Thyroid gland (tissue), 4 donors: ENCODE measurements around the gene UPP1. TPM values are rescaled to one million over a fixed set of nuclear protein-coding genes. Genes with fewer than 3 reads are reported as not detected.

Experiments used
- DNase-seq, 2 donors: peaks; one replicate each; pipeline ENCODE4 v3.0.0-alpha.2; 2019
- H3K27ac ChIP-seq, 3 donors: fragments of 200-600 bp; sonication (generic); 1 replicate in 2 of 3; 2 replicates in 1 of 3; pipeline ENCODE4 v1.5.1; 2016 to 2019; ENCODE audit warnings: mild to moderate bottlenecking in 1 of 3, moderate library complexity in 1 of 3
- H3K27me3 ChIP-seq: fragments of 200-600 bp; sonication (generic); one replicate; pipeline ENCODE4 v1.5.1; 2019
- H3K36me3 ChIP-seq, 2 donors: fragments of 200-600 bp; sonication (generic); one replicate each; pipeline ENCODE4 v1.5.1; 2016 to 2019
- H3K4me1 ChIP-seq, 2 donors: fragments of 200-600 bp; sonication (generic); one replicate each; pipeline ENCODE4 v1.5.1; 2017 to 2019
- H3K4me3 ChIP-seq, 3 donors: fragments of 200-600 bp; sonication (generic); replicated peaks in 1 of 3; 1 replicate in 2 of 3; 2 replicates in 1 of 3; pipeline ENCODE4 v1.5.1; 2016; ENCODE audit warnings: mild to moderate bottlenecking in 1 of 3
- H3K9me3 ChIP-seq: fragments of 200-600 bp; sonication (generic); one replicate; pipeline ENCODE4 v1.5.1; 2017
- CTCF ChIP-seq, 6 experiments: fragments of 200-600 bp in 3 of 6; fragments of 450-650 bp in 3 of 6; sonication (generic) in 3 of 6; IDR thresholded peaks; one replicate each; pipeline ENCODE4 v1.5.1; 2016 to 2019; ENCODE audit warnings: antibody characterized with exemption in 6 of 6, mild to moderate bottlenecking in 2 of 6, inconsistent platforms in 1 of 6, moderate library complexity in 1 of 6
- POLR2A ChIP-seq, 2 donors: fragments of 450-650 bp; IDR thresholded peaks; one replicate each; pipeline ENCODE4 v1.6.1; 2017; ENCODE audit warnings: antibody characterized with exemption in 2 of 2, mild to moderate bottlenecking in 2 of 2, moderate library complexity in 1 of 2
- WGBS, 2 donors: methylation state at CpG; one replicate each; pipeline ENCODE4 v1.1.5; 2017; 5-methylcytosine and 5-hydroxymethylcytosine counted together
- intact Hi-C: fragments of 100-400 bp; cut with DNase I; formaldehyde crosslinking; loops from one replicate; pipeline ENCODE4 v1.15.1; 2023
- total RNA-seq, 4 donors: library from RNA; depleted of rRNA; stranded (reverse); fragments of >200 nt; gene quantifications; one replicate each; pipeline ENCODE4 v1.2.3, GENCODE V29; 2016

The UPP1 gene
- total RNA-seq: 10 to 100 TPM; 11.3 to 16.9 (median 15.0) TPM

- TF ChIP-seq CTCF (IDR thresholded peaks at IDR 0.05) (no peak), POLR2A (IDR thresholded peaks at IDR 0.05) (peak in 1 of 2 donors; percentile 81)
- 2 to 8% methylated on average over 7 to 21 of the region's 96 CpGs for WGBS, 2 donors
- Histone ChIP-seq H3K4me1 (peaks cover 8 to 49% of the 10 kb centered on the region in 2 donors), H3K36me3 (peaks cover 9 to 12% of the 10 kb centered on the region in 2 donors), H3K27ac (peak within 1 kb of the TSS; percentile 91 to 98 (median 94)), H3K9me3 (no peaks in the 10 kb centered on the region), H3K4me3 (peak within 1 kb of the TSS; percentile 43 to 68 (median 62)), H3K27me3 (no peaks in the 10 kb centered on the region)
- intact Hi-C loops: loop anchor here (5.0 kb wide), 1 partner anchor 112 kb away; the partner anchor contains the start of gene HUS1
- peak; percentile 92 to 93 for DNase-seq
These were observed at the start of gene UPP1 for GRCh38 chr7:48089046-48090003. UPP1 (plus strand) TSS chr7:48089265; CDS start chr7:48094784, 5,519 bp downstream.

GRCh38 chr7:48040944-48041652, 48.0 kb upstream of the UPP1 start:
- no peak overlapping the region for H3K27ac ChIP-seq
- H3K9me3 ChIP-seq: no peaks in the 10 kb centered on the region
- H3K27me3 ChIP-seq: no peaks in the 10 kb centered on the region
- no peak for DNase-seq
- intact Hi-C loops: no loop called here
- H3K4me1 ChIP-seq: peaks cover under 1 to 2% of the 10 kb centered on the region in 2 donors
- WGBS, 2 donors: 91% methylated on average over 18 of the region's 18 CpGs
- H3K36me3 ChIP-seq: no peaks in the 10 kb centered on the region
- TF ChIP-seq POLR2A (IDR thresholded peaks at IDR 0.05) (no peak), CTCF (IDR thresholded peaks at IDR 0.05) (no peak)
- H3K4me3 ChIP-seq: no peak overlapping the region

GRCh38 chr7:48041653-48041970, 47.5 kb upstream of the UPP1 start:
- DNase-seq: no peak
- TF ChIP-seq POLR2A (IDR thresholded peaks at IDR 0.05) (no peak), CTCF (IDR thresholded peaks at IDR 0.05) (no peak)
- Histone ChIP-seq H3K4me1 (no peaks in the 10 kb centered on the region), H3K36me3 (no peaks in the 10 kb centered on the region), H3K27me3 (no peaks in the 10 kb centered on the region), H3K4me3 (no peak overlapping the region), H3K9me3 (no peaks in the 10 kb centered on the region), H3K27ac (no peak overlapping the region)
- intact Hi-C loops: no loop called here
- WGBS, 2 donors: 67 to 75% methylated on average over 3 of the region's 3 CpGs

- TF ChIP-seq CTCF (IDR thresholded peaks at IDR 0.05) (no peak), POLR2A (IDR thresholded peaks at IDR 0.05) (no peak)
- Histone ChIP-seq H3K4me3 (no peak overlapping the region), H3K27me3 (no peaks in the 10 kb centered on the region), H3K9me3 (no peaks in the 10 kb centered on the region), H3K27ac (no peak overlapping the region), H3K36me3 (no peaks in the 10 kb centered on the region), H3K4me1 (no peaks in the 10 kb centered on the region)
- no peak for DNase-seq
- WGBS, 2 donors: 73 to 81% methylated on average over 3 of the region's 3 CpGs
- intact Hi-C loops: no loop called here
These were observed 46.8 kb upstream of the UPP1 start for GRCh38 chr7:48042216-48042615.
